IMR-90 (cell line): Measurements from ENCODE around the gene TMTC2. TPM values are rescaled to one million over a fixed set of nuclear protein-coding genes. Genes with fewer than 3 reads are reported as not detected.

Experiments used
- ATAC-seq: fragments of 200-7000 bp; cut with Tn5 transposase; 2 replicates; pipeline ENCODE4 v1.9.1; 2020; ENCODE audit warnings: low read depth, mild to moderate bottlenecking, moderate library complexity
- BruUV-seq: library from RNA; stranded (reverse); fragments of 400-500 nt; replicated peaks from 2 replicates; lab custom pipeline; 2021; lab: Mats Ljungman, UMichigan
- CTCF ChIA-PET: fragments of 300-600 bp; formaldehyde crosslinking; extraction: SDS; loops from one replicate; lab custom pipeline; 2021; ENCODE audit warnings: antibody characterized with exemption; lab: Yijun Ruan, JAX
- POLR2A ChIA-PET: fragments of 300-600 bp; sonication (Branson Sonifier 250); formaldehyde crosslinking; loops from one replicate; lab custom pipeline; 2022; ENCODE audit warnings: antibody characterized with exemption; ENCODE audit not compliant: unreplicated experiment; lab: Charles Lee
- DNase-seq: peaks from one replicate; pipeline ENCODE4 v3.0.0; 2013
- H2AFZ ChIP-seq: replicated peaks from 2 replicates; pipeline ENCODE3; 2013; ENCODE audit warnings: low read length, mild to moderate bottlenecking; ENCODE audit not compliant: poor library complexity
- H2AK5ac ChIP-seq: 2 replicates; pipeline ENCODE4 v1.6.1; 2013; ENCODE audit warnings: low read depth, low read length, inconsistent platforms
- H2AK9ac ChIP-seq: replicated peaks from 2 replicates; pipeline ENCODE3; 2013; ENCODE audit warnings: mild to moderate bottlenecking, low read depth, low read length, moderate library complexity; ENCODE audit not compliant: poor library complexity
- H2BK120ac ChIP-seq: 2 replicates; pipeline ENCODE4 v1.6.1; 2013; ENCODE audit warnings: low read depth, low read length, inconsistent platforms
- H2BK15ac ChIP-seq: 3 replicates; pipeline ENCODE4 v1.6.1; 2013; ENCODE audit warnings: low read depth, low read length, inconsistent platforms
- H2BK20ac ChIP-seq: 2 replicates; pipeline ENCODE4 v1.6.1; 2013; ENCODE audit warnings: low read depth, mild to moderate bottlenecking, inconsistent platforms, low read length, moderate library complexity
- H2BK5ac ChIP-seq: 2 replicates; pipeline ENCODE4 v1.6.1; 2013; ENCODE audit warnings: mild to moderate bottlenecking, low read depth, low read length, inconsistent platforms; ENCODE audit not compliant: poor library complexity, severe bottlenecking
- H3K14ac ChIP-seq: replicated peaks from 2 replicates; pipeline ENCODE4 v1.6.1; 2013; ENCODE audit warnings: low read depth, low read length, inconsistent platforms
- H3K18ac ChIP-seq: 2 replicates; pipeline ENCODE4 v1.6.1; 2013; ENCODE audit warnings: low read depth, low read length, control low read depth
- H3K23ac ChIP-seq: 2 replicates; pipeline ENCODE4 v1.6.1; 2013; ENCODE audit warnings: low read depth, low read length, inconsistent platforms
- H3K27ac ChIP-seq: 2 replicates; pipeline ENCODE4 v1.5.1; 2013; ENCODE audit warnings: mild to moderate bottlenecking, control low read depth, low read length; ENCODE audit not compliant: insufficient read depth
- H3K27me3 ChIP-seq: 2 replicates; pipeline ENCODE4 v1.6.1; 2013; ENCODE audit warnings: low read length; ENCODE audit not compliant: control insufficient read depth, insufficient read depth
- H3K36me3 ChIP-seq: 2 replicates; pipeline ENCODE4 v1.6.1; 2013; ENCODE audit warnings: low read length, mixed read lengths; ENCODE audit not compliant: control insufficient read depth, insufficient read depth
- H3K4ac ChIP-seq: 2 replicates; pipeline ENCODE4 v1.6.1; 2013; ENCODE audit warnings: low read depth, low read length, inconsistent platforms
- H3K4me1 ChIP-seq: 2 replicates; pipeline ENCODE4 v1.6.1; 2013; ENCODE audit warnings: low read length, mixed read lengths; ENCODE audit not compliant: control insufficient read depth, insufficient read depth
- H3K4me2 ChIP-seq: 2 replicates; pipeline ENCODE4 v1.6.1; 2013; ENCODE audit warnings: low read depth, mild to moderate bottlenecking, control low read depth, low read length, moderate library complexity
- H3K4me3 ChIP-seq: 2 replicates; pipeline ENCODE4 v1.5.1; 2013; ENCODE audit warnings: low read depth, mild to moderate bottlenecking, control low read depth, low read length, moderate library complexity; ENCODE audit not compliant: insufficient read depth
- H3K56ac ChIP-seq: 2 replicates; pipeline ENCODE4 v1.6.1; 2013; ENCODE audit warnings: low read length, inconsistent platforms; ENCODE audit not compliant: insufficient read depth; ENCODE audit errors: extremely low read depth
- H3K79me1 ChIP-seq, 2 experiments: 2 replicates each; pipeline ENCODE4 v1.6.1; 2013; ENCODE audit warnings: low read length in 2 of 2, inconsistent platforms in 1 of 2, low read depth in 1 of 2
- H3K9ac ChIP-seq: 2 replicates; pipeline ENCODE4 v1.6.1; 2013; ENCODE audit warnings: low read depth, low read length, control low read depth
- H3K9me1 ChIP-seq: 2 replicates; pipeline ENCODE4 v1.6.1; 2013; ENCODE audit warnings: low read length, inconsistent platforms; ENCODE audit not compliant: insufficient read depth
- H3K9me3 ChIP-seq: 2 replicates; pipeline ENCODE4 v1.6.1; 2013; ENCODE audit warnings: low read length; ENCODE audit not compliant: control insufficient read depth, insufficient read depth
- H4K20me1 ChIP-seq: 2 replicates; pipeline ENCODE4 v1.6.1; 2013; ENCODE audit warnings: low read length, inconsistent platforms; ENCODE audit not compliant: insufficient read depth
- H4K5ac ChIP-seq: 2 replicates; pipeline ENCODE4 v1.6.1; 2013; ENCODE audit warnings: mild to moderate bottlenecking, low read depth, low read length, control low read depth
- H4K8ac ChIP-seq, 2 experiments: 2 replicates each; pipeline ENCODE4 v1.6.1; 2013; ENCODE audit warnings: low read depth in 2 of 2, low read length in 2 of 2, control low read depth in 1 of 2, inconsistent platforms in 1 of 2
- H4K91ac ChIP-seq: 2 replicates; pipeline ENCODE4 v1.6.1; 2013; ENCODE audit warnings: low read depth, low read length, inconsistent platforms; ENCODE audit not compliant: insufficient read depth
- BHLHE40 ChIP-seq: fragments of 150-350 bp; IDR thresholded peaks from 2 replicates; pipeline ENCODE4 v1.6.1; 2016; ENCODE audit warnings: mild to moderate bottlenecking, low read depth, low read length
- CEBPB ChIP-seq: IDR thresholded peaks from 2 replicates; pipeline ENCODE4 v1.6.1; 2012; ENCODE audit warnings: low read depth, low read length, improper control_type of control experiment
- CHD1 ChIP-seq: IDR thresholded peaks from 2 replicates; pipeline ENCODE4 v1.6.1; 2012; ENCODE audit warnings: low read depth, low read length, improper control_type of control experiment
- CTCF ChIP-seq: conservative IDR thresholded peaks from 2 replicates; pipeline ENCODE4 v1.5.1; 2012; ENCODE audit warnings: mild to moderate bottlenecking, low read depth, low read length, improper control_type of control experiment
- FOS ChIP-seq: fragments of 150-350 bp; IDR thresholded peaks from 2 replicates; pipeline ENCODE4 v1.6.1; 2016; ENCODE audit warnings: low read depth, low read length
- MAFK ChIP-seq: IDR thresholded peaks from 2 replicates; pipeline ENCODE4 v1.6.1; 2012; ENCODE audit warnings: low read depth, low read length, improper control_type of control experiment
- MAZ ChIP-seq: IDR thresholded peaks from 2 replicates; pipeline ENCODE4 v1.6.1; 2012; ENCODE audit warnings: low read depth, mild to moderate bottlenecking, low read length, improper control_type of control experiment, moderate library complexity, borderline replicate concordance
- MXI1 ChIP-seq: IDR thresholded peaks from 2 replicates; pipeline ENCODE4 v1.6.1; 2012; ENCODE audit warnings: low read depth, mild to moderate bottlenecking, low read length, moderate library complexity, borderline replicate concordance
- NFE2L2 ChIP-seq: fragments of 150-350 bp; IDR thresholded peaks from 2 replicates; pipeline ENCODE4 v1.6.1; 2016; ENCODE audit warnings: low read depth, mild to moderate bottlenecking, low read length
- POLR2A ChIP-seq: IDR thresholded peaks from 2 replicates; pipeline ENCODE4 v1.6.1; 2012; ENCODE audit warnings: mild to moderate bottlenecking, low read depth, low read length
- RAD21 ChIP-seq: IDR thresholded peaks from 2 replicates; pipeline ENCODE4 v1.6.1; 2012; ENCODE audit warnings: low read length, improper control_type of control experiment
- RCOR1 ChIP-seq: IDR thresholded peaks from 2 replicates; pipeline ENCODE4 v1.6.1; 2012; ENCODE audit warnings: mild to moderate bottlenecking, low read length, improper control_type of control experiment; ENCODE audit not compliant: insufficient replicate concordance
- RFX5 ChIP-seq: IDR thresholded peaks from 2 replicates; pipeline ENCODE4 v1.8.0; 2012; ENCODE audit warnings: low read depth, mild to moderate bottlenecking, low read length, moderate library complexity
- SMC3 ChIP-seq: fragments of 150-350 bp; IDR thresholded peaks from 2 replicates; pipeline ENCODE4 v1.6.1; 2016; ENCODE audit warnings: low read depth, mild to moderate bottlenecking, antibody characterized with exemption, low read length, moderate library complexity
- USF2 ChIP-seq: fragments of 150-350 bp; IDR thresholded peaks from 2 replicates; pipeline ENCODE4 v1.6.1; 2017; ENCODE audit warnings: mild to moderate bottlenecking, antibody characterized with exemption, low read length, low read depth
- WGBS, 2 experiments: methylation state at CpG; one replicate each; pipeline versions ENCODE4 v1.1.5 to v1.1.7; 2013; ENCODE audit warnings: missing lambda C conversion rate in 2 of 2; ENCODE audit not compliant: insufficient read length in 1 of 2; ENCODE audit errors: extremely low coverage in 2 of 2; 5-methylcytosine and 5-hydroxymethylcytosine counted together
- dilution Hi-C: fragments of 300-500 bp; cut with HindIII; formaldehyde crosslinking; loops from one replicate; pipeline ENCODE4 v1.14.3; 2018; ENCODE audit warnings: low sequenced_read_pairs; ENCODE audit not compliant: unreplicated experiment
- in situ Hi-C: fragments of 300-500 bp; cut with MboI; formaldehyde crosslinking; loops from 3 replicates; pipeline ENCODE4 v1.14.3; 2019; ENCODE audit warnings: low sequenced_read_pairs, inconsistent platforms, mixed read lengths
- intact Hi-C: fragments of 100-400 bp; cut with micrococcal nuclease; formaldehyde crosslinking; loops from 2 replicates; pipeline ENCODE4 v1.10.0; 2022
- polyA plus RNA-seq, 3 experiments: library from polyadenylated mRNA; depleted of rRNA; stranded (reverse); fragments of >200 nt; gene quantifications; 2 replicates each; pipeline ENCODE4 v1.2.3, GENCODE V29; 2012; ENCODE audit warnings: low replicate concordance in 1 of 3
- total RNA-seq: library from RNA; depleted of rRNA; stranded (reverse); fragments of >200 nt; gene quantifications from 2 replicates; pipeline ENCODE4 v1.2.3, GENCODE V29; 2012
- TF ChIP-seq, protein P1 (sequence below): fragments of 150-350 bp; IDR thresholded peaks from 2 replicates; pipeline ENCODE4 v1.6.1; 2016; ENCODE audit warnings: low read depth, mild to moderate bottlenecking, low read length, moderate library complexity, borderline replicate concordance

TMTC2 gene
- total and polyA plus RNA-seq, 2 of the 4 experiments (the other 2 are of a cell fraction): 0.56 to 1.4 TPM

GRCh38 chr12:82931349-82932116 lies 244.8 kb downstream of the TMTC2 start:
- Histone ChIP-seq H3K4ac (no peak overlapping the region), H3K4me3 (no peak overlapping the region), H3K56ac (no peak overlapping the region), H4K5ac (no peak overlapping the region), H3K18ac (no peak overlapping the region), H4K8ac (no peak overlapping the region), H3K14ac (no peak overlapping the region), H3K4me1 (no peaks in the 10 kb centered on the region), H3K27ac (no peak overlapping the region), H4K91ac (no peak overlapping the region), H3K9me3 (no peaks in the 10 kb centered on the region), H3K36me3 (no peaks in the 10 kb centered on the region), H2BK20ac (no peak overlapping the region), H2AFZ (no peak overlapping the region), H2BK120ac (no peak overlapping the region), H3K9ac (no peak overlapping the region), H3K79me1 (no peaks in the 10 kb centered on the region), H2BK15ac (no peak overlapping the region), H2BK5ac (no peak overlapping the region), H3K4me2 (no peak overlapping the region), H2AK5ac (no peak overlapping the region), H3K23ac (no peak overlapping the region), H2AK9ac (no peak overlapping the region), H3K9me1 (no peaks in the 10 kb centered on the region), H3K27me3 (no peaks in the 10 kb centered on the region), H4K20me1 (no peaks in the 10 kb centered on the region)
- TF ChIP-seq RCOR1 (no peak), NFE2L2 (no peak), POLR2A (no peak), RFX5 (no peak), RAD21 (no peak), USF2 (no peak), BHLHE40 (no peak), CTCF (no peak), MAZ (no peak), MAFK (no peak), CHD1 (no peak), MXI1 (no peak), CEBPB (no peak), FOS (no peak), SMC3 (no peak)
- TF ChIP-seq, protein P1, sequence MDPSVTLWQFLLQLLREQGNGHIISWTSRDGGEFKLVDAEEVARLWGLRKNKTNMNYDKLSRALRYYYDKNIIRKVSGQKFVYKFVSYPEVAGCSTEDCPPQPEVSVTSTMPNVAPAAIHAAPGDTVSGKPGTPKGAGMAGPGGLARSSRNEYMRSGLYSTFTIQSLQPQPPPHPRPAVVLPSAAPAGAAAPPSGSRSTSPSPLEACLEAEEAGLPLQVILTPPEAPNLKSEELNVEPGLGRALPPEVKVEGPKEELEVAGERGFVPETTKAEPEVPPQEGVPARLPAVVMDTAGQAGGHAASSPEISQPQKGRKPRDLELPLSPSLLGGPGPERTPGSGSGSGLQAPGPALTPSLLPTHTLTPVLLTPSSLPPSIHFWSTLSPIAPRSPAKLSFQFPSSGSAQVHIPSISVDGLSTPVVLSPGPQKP: no peak
- ATAC-seq (peak; percentile 29), DNase-seq (no peak)
- ChIA-PET CTCF (no interaction called here), POLR2A (no interaction called here)
- dilution Hi-C loops: no loop called here
- WGBS, 2 experiments: no CpG with 5 or more reads among the region's 5 CpGs
- no TSS peak for BruUV-seq
- intact Hi-C loops: no loop called here
- in situ Hi-C loops: no loop called here
